Keratinocyte (primary cell): ENCODE measurements around the gene PPP1R12C.

ENCODE experiments used
- EZH2 ChIP-seq: IDR thresholded peaks from one replicate; pipeline ENCODE4 v1.6.1; 2012; ENCODE audit warnings: inconsistent platforms, mild to moderate bottlenecking, low read length, moderate library complexity
- TF ChIP-seq, protein P1 (sequence below), 3 experiments: IDR thresholded peaks in 1 of 3; conservative IDR thresholded peaks in 1 of 3; optimal IDR thresholded peaks in 1 of 3; 2 replicates in 2 of 3; 3 replicates in 1 of 3; pipeline versions ENCODE3 to v1.5.1; 2011; ENCODE audit warnings: low read length in 3 of 3, mild to moderate bottlenecking in 3 of 3, moderate library complexity in 2 of 3, control low read depth in 1 of 3, inconsistent platforms in 1 of 3; ENCODE audit not compliant: insufficient read depth in 2 of 3; ENCODE audit errors: extremely low read depth in 1 of 3

- no peak for TF ChIP-seq EZH2
- TF ChIP-seq, protein P1, sequence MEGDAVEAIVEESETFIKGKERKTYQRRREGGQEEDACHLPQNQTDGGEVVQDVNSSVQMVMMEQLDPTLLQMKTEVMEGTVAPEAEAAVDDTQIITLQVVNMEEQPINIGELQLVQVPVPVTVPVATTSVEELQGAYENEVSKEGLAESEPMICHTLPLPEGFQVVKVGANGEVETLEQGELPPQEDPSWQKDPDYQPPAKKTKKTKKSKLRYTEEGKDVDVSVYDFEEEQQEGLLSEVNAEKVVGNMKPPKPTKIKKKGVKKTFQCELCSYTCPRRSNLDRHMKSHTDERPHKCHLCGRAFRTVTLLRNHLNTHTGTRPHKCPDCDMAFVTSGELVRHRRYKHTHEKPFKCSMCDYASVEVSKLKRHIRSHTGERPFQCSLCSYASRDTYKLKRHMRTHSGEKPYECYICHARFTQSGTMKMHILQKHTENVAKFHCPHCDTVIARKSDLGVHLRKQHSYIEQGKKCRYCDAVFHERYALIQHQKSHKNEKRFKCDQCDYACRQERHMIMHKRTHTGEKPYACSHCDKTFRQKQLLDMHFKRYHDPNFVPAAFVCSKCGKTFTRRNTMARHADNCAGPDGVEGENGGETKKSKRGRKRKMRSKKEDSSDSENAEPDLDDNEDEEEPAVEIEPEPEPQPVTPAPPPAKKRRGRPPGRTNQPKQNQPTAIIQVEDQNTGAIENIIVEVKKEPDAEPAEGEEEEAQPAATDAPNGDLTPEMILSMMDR (optimal IDR thresholded peaks at IDR 0.05 in 1 of 3, IDR thresholded peaks at IDR 0.05 in 1 of 3, conservative IDR thresholded peaks at IDR 0.05 in 1 of 3; ENCODE audit: extremely low read depth in 1 of 3, insufficient read depth in 2 of 3, low read length in 3 of 3): no peak
Measured at GRCh38 chr19:55070466-55071128, 46.8 kb downstream of the PPP1R12C start.
